Fibroblast of lung (primary cell): Measurements from ENCODE around the gene PDE10A.

Source experiments
- CTCF ChIP-seq, 2 donors: IDR thresholded peaks in 1 of 2; conservative IDR thresholded peaks in 1 of 2; 1 replicate in 1 of 2; 2 replicates in 1 of 2; pipeline ENCODE4 v1.5.1; 2011 to 2012; ENCODE audit warnings: low read length in 2 of 2, control low read depth in 1 of 2, inconsistent platforms in 1 of 2, low read depth in 1 of 2, mild to moderate bottlenecking in 1 of 2
- EZH2 ChIP-seq: IDR thresholded peaks from 2 replicates; pipeline ENCODE4 v1.5.1; 2012; ENCODE audit warnings: low read length, control low read depth, mild to moderate bottlenecking; ENCODE audit errors: missing control alignments

GRCh38 chr6:165480916-165481315, 182.1 kb downstream of the PDE10A start:
- TF ChIP-seq CTCF (conservative IDR thresholded peaks at IDR 0.05 in 1 of 2, IDR thresholded peaks at IDR 0.05 in 1 of 2; ENCODE audit: low read depth in 1 of 2, low read length in 2 of 2), result no peak
- TF ChIP-seq EZH2, result no peak
